H1 (cell line): Measurements from ENCODE around the gene UBE2M.

Source experiments
- CEBPB ChIP-seq: IDR thresholded peaks from 2 replicates; pipeline ENCODE4 v1.6.1; 2012; ENCODE audit warnings: low read depth, low read length
- EGR1 ChIP-seq: IDR thresholded peaks from 2 replicates; pipeline ENCODE4 v1.6.1; 2011; ENCODE audit warnings: low read depth, low read length, borderline replicate concordance
- HDAC2 ChIP-seq, 2 experiments: fragments of 300-600 bp in 1 of 2; sonication (generic) in 1 of 2; IDR thresholded peaks; 2 replicates each; pipeline ENCODE4 v1.6.1; 2011 to 2012; ENCODE audit warnings: low read depth in 2 of 2, low read length in 2 of 2, mild to moderate bottlenecking in 2 of 2, moderate library complexity in 2 of 2, borderline replicate concordance in 1 of 2, inconsistent platforms in 1 of 2
- JUND ChIP-seq: IDR thresholded peaks from 2 replicates; pipeline ENCODE4 v1.6.1; 2011; ENCODE audit warnings: mild to moderate bottlenecking, improper control_type of control experiment, low read length
- POLR2A ChIP-seq, 2 experiments: IDR thresholded peaks; 1 replicate in 1 of 2; 2 replicates in 1 of 2; pipeline ENCODE4 v1.6.1; 2011; ENCODE audit warnings: low read depth in 2 of 2, low read length in 2 of 2, mild to moderate bottlenecking in 2 of 2; ENCODE audit errors: control extremely low read depth in 1 of 2
- RFX5 ChIP-seq: IDR thresholded peaks from 2 replicates; pipeline ENCODE4 v1.6.1; 2011; ENCODE audit warnings: low read depth, low read length, improper control_type of control experiment, borderline replicate concordance
- TF ChIP-seq, protein P1 (sequence below), 3 experiments: IDR thresholded peaks; 1 replicate in 2 of 3; 2 replicates in 1 of 3; pipeline versions ENCODE4 v1.5.1 to v1.6.1; 2011; ENCODE audit warnings: low read length in 3 of 3, mild to moderate bottlenecking in 3 of 3, inconsistent platforms in 2 of 3, low read depth in 1 of 3, moderate library complexity in 1 of 3; ENCODE audit not compliant: insufficient read depth in 1 of 3; ENCODE audit errors: control extremely low read depth in 1 of 3
- TF ChIP-seq, protein P2 (sequence below): IDR thresholded peaks from 2 replicates; pipeline ENCODE4 v1.6.1; 2012; ENCODE audit warnings: inconsistent platforms
- TF ChIP-seq, protein P3 (sequence below): IDR thresholded peaks from 2 replicates; pipeline ENCODE4 v1.6.1; 2012; ENCODE audit warnings: low read length, inconsistent platforms

DNA sequence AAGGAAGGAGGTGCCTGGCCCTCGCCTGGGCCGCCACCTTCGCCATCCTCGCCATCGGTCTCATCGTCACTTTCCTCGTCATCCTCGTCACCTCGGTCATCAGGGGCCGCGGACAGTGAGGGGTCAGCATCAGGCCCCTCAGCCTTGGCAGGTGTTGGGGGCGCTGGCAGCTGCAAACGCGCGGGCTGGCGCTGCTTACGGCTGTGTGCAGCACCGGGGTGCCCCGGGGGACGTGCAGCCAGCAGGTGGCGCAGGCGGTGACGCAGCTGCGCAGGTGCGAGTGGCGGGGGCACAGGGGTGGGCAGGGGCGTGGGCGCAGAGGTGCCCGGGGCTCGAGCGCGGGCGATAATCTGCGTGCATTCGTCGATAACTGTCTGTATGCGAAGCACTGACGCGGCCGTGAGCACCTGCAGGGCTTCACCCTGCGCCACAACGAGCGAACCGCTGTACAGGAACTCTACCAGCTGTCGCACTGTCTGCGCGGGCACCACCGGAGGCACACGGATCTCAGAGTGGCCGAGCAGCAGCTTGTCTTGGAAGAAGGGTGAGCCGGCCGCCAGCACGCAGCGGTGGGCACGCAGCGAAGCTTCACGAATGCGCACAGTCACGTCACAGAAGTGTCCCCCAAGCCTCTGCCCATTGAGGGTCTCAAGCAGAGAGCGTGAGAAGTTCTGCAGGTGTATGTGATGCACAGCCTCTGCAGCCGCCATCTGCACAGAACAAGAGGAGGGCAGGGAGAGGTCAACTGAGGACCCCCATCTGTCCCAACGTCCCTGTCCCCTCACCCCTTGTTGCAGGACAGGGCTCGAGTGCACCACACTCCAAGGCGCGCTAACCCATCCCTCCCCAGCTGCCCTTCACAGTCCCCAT, 41.2 kb downstream of the UBE2M start:
- TF ChIP-seq EGR1: no peak
- no peak for TF ChIP-seq JUND
- TF ChIP-seq, protein P1, sequence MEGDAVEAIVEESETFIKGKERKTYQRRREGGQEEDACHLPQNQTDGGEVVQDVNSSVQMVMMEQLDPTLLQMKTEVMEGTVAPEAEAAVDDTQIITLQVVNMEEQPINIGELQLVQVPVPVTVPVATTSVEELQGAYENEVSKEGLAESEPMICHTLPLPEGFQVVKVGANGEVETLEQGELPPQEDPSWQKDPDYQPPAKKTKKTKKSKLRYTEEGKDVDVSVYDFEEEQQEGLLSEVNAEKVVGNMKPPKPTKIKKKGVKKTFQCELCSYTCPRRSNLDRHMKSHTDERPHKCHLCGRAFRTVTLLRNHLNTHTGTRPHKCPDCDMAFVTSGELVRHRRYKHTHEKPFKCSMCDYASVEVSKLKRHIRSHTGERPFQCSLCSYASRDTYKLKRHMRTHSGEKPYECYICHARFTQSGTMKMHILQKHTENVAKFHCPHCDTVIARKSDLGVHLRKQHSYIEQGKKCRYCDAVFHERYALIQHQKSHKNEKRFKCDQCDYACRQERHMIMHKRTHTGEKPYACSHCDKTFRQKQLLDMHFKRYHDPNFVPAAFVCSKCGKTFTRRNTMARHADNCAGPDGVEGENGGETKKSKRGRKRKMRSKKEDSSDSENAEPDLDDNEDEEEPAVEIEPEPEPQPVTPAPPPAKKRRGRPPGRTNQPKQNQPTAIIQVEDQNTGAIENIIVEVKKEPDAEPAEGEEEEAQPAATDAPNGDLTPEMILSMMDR (IDR thresholded peaks at IDR 0.05; ENCODE audit: control extremely low read depth in 1 of 3, insufficient read depth in 1 of 3, low read depth in 1 of 3, low read length in 3 of 3): peak in 2 of 3 experiments; percentile 25 to 51; a peak in 3 of 4 replicates
- no peak for TF ChIP-seq RFX5
- TF ChIP-seq, protein P2, sequence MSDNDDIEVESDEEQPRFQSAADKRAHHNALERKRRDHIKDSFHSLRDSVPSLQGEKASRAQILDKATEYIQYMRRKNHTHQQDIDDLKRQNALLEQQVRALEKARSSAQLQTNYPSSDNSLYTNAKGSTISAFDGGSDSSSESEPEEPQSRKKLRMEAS: no peak
- TF ChIP-seq HDAC2 (IDR thresholded peaks at IDR 0.05; ENCODE audit: borderline replicate concordance in 1 of 2, low read depth in 2 of 2, low read length in 2 of 2): no peak
- TF ChIP-seq, protein P3, sequence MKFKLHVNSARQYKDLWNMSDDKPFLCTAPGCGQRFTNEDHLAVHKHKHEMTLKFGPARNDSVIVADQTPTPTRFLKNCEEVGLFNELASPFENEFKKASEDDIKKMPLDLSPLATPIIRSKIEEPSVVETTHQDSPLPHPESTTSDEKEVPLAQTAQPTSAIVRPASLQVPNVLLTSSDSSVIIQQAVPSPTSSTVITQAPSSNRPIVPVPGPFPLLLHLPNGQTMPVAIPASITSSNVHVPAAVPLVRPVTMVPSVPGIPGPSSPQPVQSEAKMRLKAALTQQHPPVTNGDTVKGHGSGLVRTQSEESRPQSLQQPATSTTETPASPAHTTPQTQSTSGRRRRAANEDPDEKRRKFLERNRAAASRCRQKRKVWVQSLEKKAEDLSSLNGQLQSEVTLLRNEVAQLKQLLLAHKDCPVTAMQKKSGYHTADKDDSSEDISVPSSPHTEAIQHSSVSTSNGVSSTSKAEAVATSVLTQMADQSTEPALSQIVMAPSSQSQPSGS: no peak
- TF ChIP-seq CEBPB: no peak
- no peak for TF ChIP-seq POLR2A (IDR thresholded peaks at IDR 0.05; ENCODE audit: control extremely low read depth in 1 of 2, low read depth in 2 of 2, low read length in 2 of 2)
